HFFc6 (cell line): Measurements from ENCODE around the gene FETUB. TPM values are rescaled to one million over a fixed set of nuclear protein-coding genes. Genes with fewer than 3 reads are reported as not detected.

Experiments used
- DNase-seq: peaks from one replicate; pipeline ENCODE4 v3.0.0-alpha.2; 2018
- H3K27ac Mint-ChIP-seq: 2 replicates; pipeline ENCODE4 v1.8.0; 2020; ENCODE audit warnings: mild to moderate bottlenecking, mixed read lengths
- H3K27me3 Mint-ChIP-seq: 2 replicates; pipeline ENCODE4 v1.8.0; 2021; ENCODE audit warnings: mild to moderate bottlenecking, moderate library complexity, mixed read lengths; ENCODE audit not compliant: insufficient read depth
- H3K36me3 Mint-ChIP-seq: 2 replicates; pipeline ENCODE4 v1.8.0; 2021; ENCODE audit warnings: low read depth, mixed read lengths
- H3K4me1 Mint-ChIP-seq: 2 replicates; pipeline ENCODE4 v1.8.0; 2020; ENCODE audit warnings: low read depth, mixed read lengths
- H3K4me3 Mint-ChIP-seq: 2 replicates; pipeline ENCODE4 v1.8.0; 2020; ENCODE audit warnings: mild to moderate bottlenecking, moderate library complexity, mixed read lengths
- H3K9me3 Mint-ChIP-seq: 2 replicates; pipeline ENCODE4 v1.8.0; 2020; ENCODE audit warnings: mild to moderate bottlenecking, mixed read lengths
- total RNA-seq, 6 experiments: library from RNA; stranded (reverse); fragmentation: NEBNext Ultra II Directional; extraction: Animal tissue kit (Norgen Biotek cat#: 25700); gene quantifications; 2 replicates in 1 of 6; 3 replicates in 5 of 6; pipeline ENCODE4 v1.2.3, GENCODE V29; 2021
- TF ChIP-seq, protein P1 (sequence below): fragments of 200-600 bp; sonication (generic); IDR thresholded peaks from 2 replicates; pipeline ENCODE4 v1.5.0; 2021; ENCODE audit warnings: antibody characterized with exemption, mild to moderate bottlenecking

The FETUB gene
- total RNA-seq, 6 experiments from 2014 or later = not detected

GRCh38 chr3:186600896-186601295 is 39.3 kb upstream of the FETUB start:
- Mint-ChIP-seq H3K9me3 (no peaks in the 10 kb centered on the region), H3K27me3 (peaks cover 18% of the 10 kb centered on the region), H3K27ac (no peak overlapping the region), H3K4me1 (peaks cover 14% of the 10 kb centered on the region), H3K36me3 (no peaks in the 10 kb centered on the region), H3K4me3 (no peak overlapping the region)
- TF ChIP-seq, protein P1, sequence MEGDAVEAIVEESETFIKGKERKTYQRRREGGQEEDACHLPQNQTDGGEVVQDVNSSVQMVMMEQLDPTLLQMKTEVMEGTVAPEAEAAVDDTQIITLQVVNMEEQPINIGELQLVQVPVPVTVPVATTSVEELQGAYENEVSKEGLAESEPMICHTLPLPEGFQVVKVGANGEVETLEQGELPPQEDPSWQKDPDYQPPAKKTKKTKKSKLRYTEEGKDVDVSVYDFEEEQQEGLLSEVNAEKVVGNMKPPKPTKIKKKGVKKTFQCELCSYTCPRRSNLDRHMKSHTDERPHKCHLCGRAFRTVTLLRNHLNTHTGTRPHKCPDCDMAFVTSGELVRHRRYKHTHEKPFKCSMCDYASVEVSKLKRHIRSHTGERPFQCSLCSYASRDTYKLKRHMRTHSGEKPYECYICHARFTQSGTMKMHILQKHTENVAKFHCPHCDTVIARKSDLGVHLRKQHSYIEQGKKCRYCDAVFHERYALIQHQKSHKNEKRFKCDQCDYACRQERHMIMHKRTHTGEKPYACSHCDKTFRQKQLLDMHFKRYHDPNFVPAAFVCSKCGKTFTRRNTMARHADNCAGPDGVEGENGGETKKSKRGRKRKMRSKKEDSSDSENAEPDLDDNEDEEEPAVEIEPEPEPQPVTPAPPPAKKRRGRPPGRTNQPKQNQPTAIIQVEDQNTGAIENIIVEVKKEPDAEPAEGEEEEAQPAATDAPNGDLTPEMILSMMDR = no peak
- DNase-seq = no peak

DNA sequence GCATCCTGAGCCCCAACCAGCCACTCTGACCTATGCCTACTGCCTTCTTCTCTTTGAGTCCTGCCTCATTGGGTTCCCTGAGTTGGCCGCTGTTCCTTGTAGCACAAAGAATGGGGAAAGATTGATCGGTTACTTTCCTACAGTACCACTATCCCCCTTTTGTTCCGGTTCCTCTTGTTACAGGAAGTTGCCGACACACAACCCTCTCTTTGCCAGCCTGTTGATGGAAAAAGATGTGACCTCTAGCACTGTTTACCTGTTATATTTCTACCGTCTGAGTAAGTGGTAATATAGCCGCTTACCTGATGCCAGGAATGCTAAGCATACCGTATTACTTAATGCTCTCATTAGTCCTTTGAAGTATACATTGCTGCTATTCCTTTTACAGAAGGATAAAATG is 37.0 kb upstream of the FETUB start:
- DNase-seq = no peak
- Mint-ChIP-seq H3K9me3 (no peaks in the 10 kb centered on the region), H3K36me3 (no peaks in the 10 kb centered on the region), H3K27ac (no peak overlapping the region), H3K4me3 (no peak overlapping the region), H3K4me1 (peaks cover 6% of the 10 kb centered on the region), H3K27me3 (peaks cover 18% of the 10 kb centered on the region)
- TF ChIP-seq, protein P1 = no peak

- Mint-ChIP-seq H3K4me1 (no peaks in the 10 kb centered on the region), H3K9me3 (no peaks in the 10 kb centered on the region), H3K27ac (no peak overlapping the region), H3K4me3 (no peak overlapping the region), H3K27me3 (peaks cover 11% of the 10 kb centered on the region), H3K36me3 (no peaks in the 10 kb centered on the region)
- TF ChIP-seq, protein P1 = no peak
- DNase-seq = no peak
Observed at GRCh38 chr3:186605078-186605477, 35.1 kb upstream of the FETUB start.

- no peak overlapping the region for H3K27ac Mint-ChIP-seq
- H3K27me3 Mint-ChIP-seq = peaks cover 14% of the 10 kb centered on the region
- TF ChIP-seq, protein P1 = no peak
Observed at GRCh38 chr3:186605561-186606545, 34.3 kb upstream of the FETUB start.

GRCh38 chr3:186608624-186609215 is 31.5 kb upstream of the FETUB start:
- Mint-ChIP-seq H3K27ac (no peak overlapping the region), H3K9me3 (no peaks in the 10 kb centered on the region), H3K4me3 (no peak overlapping the region), H3K27me3 (peaks cover 16% of the 10 kb centered on the region), H3K4me1 (no peaks in the 10 kb centered on the region), H3K36me3 (no peaks in the 10 kb centered on the region)
- TF ChIP-seq, protein P1 = no peak
- no peak for DNase-seq

More at GRCh38 chr3:186605561-186606545, 34.3 kb upstream of the FETUB start:
- Mint-ChIP-seq H3K4me3 (no peak overlapping the region), H3K36me3 (no peaks in the 10 kb centered on the region), H3K4me1 (no peaks in the 10 kb centered on the region), H3K9me3 (no peaks in the 10 kb centered on the region)
- DNase-seq = no peak
